ENCODE data around the gene PANK2. TPM values are rescaled to one million over a fixed set of nuclear protein-coding genes. Genes with fewer than 3 reads are reported as not detected.

PANK2 gene
- total and polyA plus RNA-seq, 2 experiments from 2014 or later = 36.1 to 72.0 TPM

- Histone ChIP-seq H4K20me1 (replicated peaks; ENCODE audit: insufficient read depth) (no peaks in the 10 kb centered on the region; the same call in 1 of the 2 replicates), H3K79me2 (replicated peaks; ENCODE audit: insufficient read depth) (no peaks in the 10 kb centered on the region; the same call in 1 of the 2 replicates), H3K4me3 (no peak overlapping the region), H3K9me2 (ENCODE audit: insufficient read depth) (no peaks in the 10 kb centered on the region), H3K4me1 (ENCODE audit: insufficient read depth) (peaks cover 8% of the 10 kb centered on the region; the same call in 1 of the 2 replicates), H3K36me3 (ENCODE audit: insufficient read depth) (no peaks in the 10 kb centered on the region), H3K4me2 (no peak overlapping the region), H3K27me3 (ENCODE audit: insufficient read depth) (no peaks in the 10 kb centered on the region), H2AFZ (no peak overlapping the region), H3F3A (replicated peaks; ENCODE audit: low read depth) (peaks cover 6% of the 10 kb centered on the region; the same call in 1 of the 2 replicates), H3K27ac (ENCODE audit: low read depth) (no peak overlapping the region)
- peaks cover 7% of the 10 kb centered on the region for H3K27me3 Mint-ChIP-seq (ENCODE audit: insufficient read depth, low read depth, poor library complexity)
- peaks cover 9% of the 10 kb centered on the region for H3K4me1 Mint-ChIP-seq
- DNase-seq (ENCODE audit: low spot score) = no peak
- H3K36me3 Mint-ChIP-seq (ENCODE audit: low read depth) = no peaks in the 10 kb centered on the region
- H3K9me3 Mint-ChIP-seq = no peaks in the 10 kb centered on the region
- TF ChIP-seq STAT1 (IDR thresholded peaks at IDR 0.05; ENCODE audit: unreplicated experiment) (no peak), CREB1 (CRISPR knock-in tag; IDR thresholded peaks at IDR 0.05; ENCODE audit: low read depth) (no peak), ZNF114 (CRISPR knock-in tag; IDR thresholded peaks at IDR 0.05) (no peak), EZH2phosphoT487 (IDR thresholded peaks at IDR 0.05; ENCODE audit: unreplicated experiment) (no peak), ZNF331 (CRISPR knock-in tag; IDR thresholded peaks at IDR 0.05; ENCODE audit: low read depth) (no peak), REST (IDR thresholded peaks at IDR 0.05; ENCODE audit: unreplicated experiment) (no peak), ETS1 (IDR thresholded peaks at IDR 0.05) (no peak), ZNF462 (CRISPR knock-in tag; IDR thresholded peaks at IDR 0.05) (no peak), POLR2AphosphoS5 (IDR thresholded peaks at IDR 0.05; ENCODE audit: low read depth) (no peak), NANOG (IDR thresholded peaks at IDR 0.05; ENCODE audit: borderline replicate concordance) (no peak), CTCF (conservative IDR thresholded peaks at IDR 0.05; ENCODE audit: low read depth in 2 of 2) (no peak), JUNB (IDR thresholded peaks at IDR 0.05; ENCODE audit: unreplicated experiment) (no peak), EZH2 (IDR thresholded peaks at IDR 0.05; ENCODE audit: low read depth, unreplicated experiment) (no peak)
- no peak for ATAC-seq
- peak overlapping the region; percentile 33; the same call in 1 of the 2 replicates for H3K27ac Mint-ChIP-seq
- H3K4me3 Mint-ChIP-seq = no peak overlapping the region
Measured at GRCh38 chr20:3842348-3842930, 46.7 kb upstream of the PANK2 start.

Data from GM23338 (cell line).